ENCODE results near the gene CPPED1.
"Not testable (repeated sequence)": the region's sequence is repeated elsewhere in the genome, so short reads cannot be mapped to it uniquely, and the experiment has no call there.

The CPPED1 gene

DNA sequence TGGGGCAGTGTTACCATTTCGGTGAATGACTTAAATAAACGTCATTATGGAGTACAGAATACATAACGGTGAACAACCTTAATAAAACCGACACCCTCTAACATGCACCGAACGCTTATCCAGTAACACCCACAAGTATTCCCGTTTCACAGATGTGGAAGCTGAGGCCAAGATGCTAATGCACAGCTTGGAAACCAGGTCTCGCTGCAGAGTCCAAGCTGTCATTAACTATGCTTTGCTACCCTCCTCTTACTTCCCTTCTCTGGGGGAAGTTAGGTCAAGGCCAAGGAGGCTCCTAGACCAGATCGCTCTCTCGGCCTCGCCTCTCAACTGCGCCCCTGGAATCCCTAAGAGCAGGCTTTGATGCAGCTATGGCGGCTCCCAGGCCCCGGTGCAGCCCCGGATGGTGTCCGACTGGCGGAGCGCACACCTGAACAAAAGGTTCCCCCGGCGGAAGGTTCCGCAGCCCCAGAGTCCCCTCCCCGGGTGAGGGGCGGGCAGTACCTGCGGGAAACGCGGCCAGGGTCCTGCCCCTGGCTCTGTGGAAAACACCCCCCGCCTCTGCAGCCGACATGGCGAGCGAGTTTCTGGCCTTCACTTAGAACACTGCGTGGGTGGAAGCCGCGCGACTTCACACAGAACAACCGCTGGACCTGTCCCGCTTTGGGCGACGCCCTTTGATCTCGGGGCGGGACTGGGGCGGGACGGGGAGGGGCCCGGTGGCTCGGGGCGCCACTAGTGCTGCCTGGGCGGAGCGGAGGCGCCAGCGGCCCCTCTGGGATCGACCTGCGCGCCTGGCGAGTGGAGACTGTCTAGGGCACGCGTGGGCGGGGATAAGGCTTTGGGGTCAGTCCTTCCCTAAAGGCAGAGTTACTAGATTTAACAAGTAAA, at the start of gene CPPED1:
Gene CPPED1 (minus strand): TSS at position 685 of the 891 bp plus-strand sequence. CDS start 111 bp downstream, at position 574.
- no peak for FAIRE-seq

DNA sequence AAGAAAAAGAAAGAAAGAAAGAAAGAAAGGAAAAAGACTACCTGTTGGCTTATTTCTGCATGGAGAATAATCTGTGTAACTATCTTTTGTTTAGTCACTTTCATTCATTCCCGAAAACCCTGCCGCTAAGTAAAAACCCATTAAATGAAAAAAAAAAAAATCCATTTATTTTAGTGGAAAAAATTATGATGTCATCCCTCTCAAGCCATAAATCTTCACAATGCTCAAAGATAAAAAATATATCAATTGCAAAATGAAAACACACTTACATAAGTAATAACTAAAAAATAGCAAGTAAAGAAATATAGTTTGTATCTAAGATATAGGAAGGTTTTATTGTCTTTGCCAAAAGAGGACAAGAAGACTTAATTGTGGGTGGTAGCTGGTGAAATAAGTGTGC, 46.5 kb upstream of the CPPED1 start:
- FAIRE-seq, result no peak

DNA sequence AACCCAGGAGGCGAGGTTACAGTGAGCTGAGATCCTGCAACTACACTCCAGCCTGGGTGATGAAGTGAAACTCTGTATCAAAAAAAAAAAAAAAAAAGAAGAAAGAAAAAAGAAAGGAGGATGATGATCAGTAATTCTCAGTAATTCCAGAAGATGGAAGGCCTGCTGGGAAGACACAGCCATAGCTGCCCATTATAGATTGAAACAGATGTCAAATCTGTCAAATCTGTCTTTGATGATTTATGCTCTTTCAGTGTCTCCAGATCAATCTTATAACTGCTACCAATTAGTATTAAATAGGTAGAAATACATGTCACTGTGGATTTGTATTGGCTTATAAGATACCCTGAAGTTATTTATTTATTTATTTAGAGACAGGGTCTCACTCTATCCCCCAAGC, 42.9 kb upstream of the CPPED1 start:
- FAIRE-seq, result no peak

DNA sequence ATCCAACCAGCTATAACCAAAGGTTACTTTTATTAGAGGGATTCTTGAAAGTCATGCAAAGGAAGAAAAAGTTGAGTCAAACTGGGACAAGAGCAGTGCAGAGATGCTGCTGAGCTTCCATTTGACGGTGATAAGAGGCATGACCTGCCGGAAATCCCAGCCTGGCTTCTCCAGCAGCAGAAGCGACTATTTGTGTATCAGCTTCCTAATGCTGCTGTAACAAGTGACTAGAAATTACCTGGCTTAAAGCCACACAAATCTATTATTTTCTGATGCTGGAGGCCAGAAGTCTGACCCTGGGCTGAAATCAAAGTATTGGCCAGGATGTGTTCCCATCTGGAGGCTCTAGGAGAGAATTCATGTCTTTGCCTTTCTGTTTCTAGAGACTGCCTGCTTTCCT, 41.6 kb upstream of the CPPED1 start:
- FAIRE-seq, result no peak

DNA sequence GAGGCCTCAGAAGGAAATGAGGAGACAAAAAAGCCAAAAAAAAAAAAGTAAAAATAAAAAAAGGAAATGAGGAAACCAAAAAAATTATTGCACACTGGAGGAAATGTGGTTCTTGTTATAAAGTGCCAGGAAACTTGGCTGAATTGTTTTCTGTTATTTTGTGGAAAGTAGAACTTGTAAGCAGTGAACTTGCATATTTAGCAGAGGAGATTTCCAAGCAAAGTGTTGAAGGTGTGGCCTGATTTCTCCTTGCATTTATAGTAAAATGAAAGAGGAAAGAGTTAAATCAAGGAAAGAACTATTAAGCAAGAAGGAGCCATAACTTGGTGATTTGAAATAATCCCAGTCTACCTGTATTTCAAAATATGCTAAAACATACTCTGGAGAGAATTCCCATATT, 34.1 kb upstream of the CPPED1 start:
- FAIRE-seq, result no peak

- no peak for FAIRE-seq
Measured at GRCh38 chr16:12837291-12837690, 33.6 kb upstream of the CPPED1 start.

DNA sequence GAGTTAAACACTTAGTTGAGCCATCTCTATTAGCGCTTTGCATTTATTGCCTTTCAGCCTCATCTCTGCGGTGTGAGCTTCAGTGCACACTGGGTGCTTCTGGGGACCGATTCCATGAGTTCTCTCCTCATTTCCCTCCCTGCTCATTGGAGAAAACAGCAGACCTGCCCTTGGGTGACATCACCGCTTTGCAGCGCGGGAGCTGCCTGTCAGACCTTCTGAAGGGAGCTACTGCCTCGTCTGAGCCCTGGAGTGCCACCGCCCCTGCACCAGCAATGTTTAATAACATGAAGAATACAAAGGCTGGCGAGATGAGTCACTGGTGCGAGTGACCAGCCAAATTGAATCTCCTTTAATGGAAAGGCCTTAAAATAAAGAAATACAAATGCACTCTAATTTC, 30.2 kb upstream of the CPPED1 start:
- no peak for FAIRE-seq

DNA sequence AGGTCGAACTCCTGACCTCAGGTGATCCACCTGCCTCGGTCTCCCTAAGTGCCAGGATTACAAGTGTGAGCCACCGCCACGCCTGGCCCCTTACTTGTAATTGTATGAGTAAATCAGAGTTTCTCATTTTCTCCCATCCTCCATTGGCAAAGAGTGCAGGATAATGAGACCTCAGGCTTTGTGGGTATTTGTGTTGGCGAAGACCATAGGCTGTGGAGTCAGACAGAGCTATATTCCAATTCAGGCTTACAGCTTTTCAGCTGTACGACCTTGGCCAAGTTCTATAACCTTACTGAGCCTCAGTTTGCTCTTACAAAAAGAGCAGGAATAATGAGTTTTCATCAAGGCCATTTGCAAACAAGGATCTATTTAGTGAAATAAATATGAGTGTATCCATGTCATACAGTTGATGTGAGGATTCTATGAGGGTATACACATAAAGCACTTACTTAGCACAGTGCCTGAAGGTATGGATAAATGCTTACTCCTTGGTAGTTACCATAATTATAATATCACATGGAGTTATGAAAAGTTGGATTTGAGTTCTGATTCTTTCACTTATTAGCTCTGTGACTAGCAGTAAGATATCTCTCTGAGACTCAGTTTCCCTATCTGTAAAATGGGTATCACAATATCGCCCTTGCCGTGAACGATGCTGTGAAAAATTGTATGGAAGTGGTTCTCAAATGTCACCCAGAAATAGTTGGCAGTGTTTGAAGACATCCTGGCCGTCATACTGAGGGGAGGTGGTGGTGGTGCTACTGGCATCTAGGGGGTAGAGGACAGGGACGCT, 25.6 kb upstream of the CPPED1 start:
- FAIRE-seq, result no peak

GRCh38 chr16:12828206-12828605, 24.5 kb upstream of the CPPED1 start:
- no peak for FAIRE-seq

- no peak for FAIRE-seq
Measured at GRCh38 chr16:12826559-12826958, 22.9 kb upstream of the CPPED1 start.

GRCh38 chr16:12819126-12820117, 15.7 kb upstream of the CPPED1 start:
- peak; percentile 11 for FAIRE-seq

GRCh38 chr16:12818326-12818725, 14.6 kb upstream of the CPPED1 start:
- no peak for FAIRE-seq

DNA sequence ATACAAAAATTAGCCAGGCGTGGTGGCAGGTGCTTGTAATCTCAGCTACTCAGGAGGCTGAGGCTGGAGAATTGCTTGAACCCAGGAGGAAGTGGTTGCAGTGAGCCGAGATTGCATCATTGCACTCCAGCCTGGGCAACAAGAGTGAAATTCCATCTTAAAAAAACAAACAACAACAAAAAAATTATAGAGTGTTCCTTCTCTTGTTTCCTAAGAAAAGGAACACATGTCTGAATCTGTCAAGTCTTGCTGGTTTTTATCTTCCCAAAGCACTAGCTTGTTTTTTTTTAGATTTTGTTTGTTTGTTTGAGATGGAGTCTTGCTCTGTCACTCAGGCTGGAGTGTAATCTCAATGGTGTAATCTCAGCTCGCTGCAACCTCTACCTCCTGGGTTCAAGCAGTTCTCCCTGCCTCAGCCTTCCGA, 13.1 kb upstream of the CPPED1 start:
- FAIRE-seq, result not testable (repeated sequence)

- FAIRE-seq, result no peak
Measured at GRCh38 chr16:12815361-12815760, 11.7 kb upstream of the CPPED1 start.

- FAIRE-seq, result not testable (repeated sequence)
Measured at GRCh38 chr16:12813734-12814133, 10.0 kb upstream of the CPPED1 start.

DNA sequence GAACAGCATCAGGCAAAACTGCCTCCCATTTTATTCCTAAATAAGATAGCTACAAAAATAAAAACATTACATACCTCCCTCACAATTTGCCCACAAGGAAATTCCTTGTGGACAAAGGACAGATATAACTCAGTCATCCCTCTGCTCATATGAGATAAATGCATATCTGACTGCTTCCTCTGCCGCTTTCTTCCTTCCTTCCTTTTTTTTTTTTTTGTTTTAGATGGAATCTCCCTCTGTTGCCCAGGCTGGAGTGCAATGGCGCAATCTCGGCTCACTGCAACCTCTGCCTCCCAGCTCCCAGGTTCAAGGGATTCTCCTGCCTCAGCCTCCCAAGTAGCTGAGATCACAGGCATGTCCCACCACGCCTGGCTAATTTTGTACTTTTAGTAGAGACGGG, 9.6 kb upstream of the CPPED1 start:
- not testable (repeated sequence) for FAIRE-seq

GRCh38 chr16:12811441-12812383, 8.0 kb upstream of the CPPED1 start:
- no peak for FAIRE-seq

- FAIRE-seq, result no peak
Measured at GRCh38 chr16:12805066-12805465, 1.4 kb upstream of the CPPED1 start.

GRCh38 chr16:12804395-12804794, 708 bp upstream of the CPPED1 start:
- FAIRE-seq, result no peak

DNA sequence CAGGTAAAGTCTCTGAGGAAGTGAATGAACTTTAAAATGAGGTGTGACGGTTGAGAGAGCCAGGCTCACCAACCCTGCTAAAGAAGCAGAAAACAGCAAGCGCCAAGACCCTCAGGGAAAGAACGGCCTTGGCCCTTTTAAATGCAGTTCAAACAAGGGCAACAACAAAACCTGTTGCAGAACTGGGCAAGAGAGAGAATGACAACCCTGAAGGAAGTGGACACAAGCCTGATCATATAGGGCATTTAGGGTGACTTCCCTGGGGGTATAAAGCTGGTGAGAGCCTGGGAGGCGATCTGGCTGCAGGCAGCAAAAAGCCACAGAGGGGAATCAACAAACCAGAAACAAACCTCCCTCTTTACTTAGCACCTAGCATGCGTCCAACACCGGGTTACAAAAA, 1.0 kb downstream of the CPPED1 start:
- FAIRE-seq, result no peak

DNA sequence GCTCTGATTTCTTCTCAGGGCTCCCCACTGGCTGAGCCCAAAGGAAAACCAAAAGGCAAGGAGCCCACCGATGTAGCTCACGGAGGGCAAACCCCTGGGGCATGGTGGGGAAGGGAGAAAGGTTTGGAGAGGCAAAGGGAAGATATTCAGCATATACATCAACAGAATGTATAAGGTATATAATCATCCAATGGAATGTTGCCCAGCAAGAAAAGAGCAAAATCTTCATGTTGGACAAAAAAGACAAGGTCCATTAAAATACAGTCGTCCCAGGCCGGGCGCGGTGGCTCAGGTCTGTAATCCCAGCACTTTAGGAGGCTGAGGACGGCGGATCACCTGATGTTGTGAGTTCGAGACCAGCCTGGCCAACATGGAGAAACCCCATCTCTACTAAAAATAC, 1.6 kb downstream of the CPPED1 start:
- FAIRE-seq, result no peak
